Fibroblast of skin of right quadriceps (primary cell): ENCODE results near the gene NR5A1.

Experiments used
- DNase-seq: peaks from one replicate; pipeline ENCODE4 v3.0.0-alpha.2; 2013

Gene NR5A1

DNA sequence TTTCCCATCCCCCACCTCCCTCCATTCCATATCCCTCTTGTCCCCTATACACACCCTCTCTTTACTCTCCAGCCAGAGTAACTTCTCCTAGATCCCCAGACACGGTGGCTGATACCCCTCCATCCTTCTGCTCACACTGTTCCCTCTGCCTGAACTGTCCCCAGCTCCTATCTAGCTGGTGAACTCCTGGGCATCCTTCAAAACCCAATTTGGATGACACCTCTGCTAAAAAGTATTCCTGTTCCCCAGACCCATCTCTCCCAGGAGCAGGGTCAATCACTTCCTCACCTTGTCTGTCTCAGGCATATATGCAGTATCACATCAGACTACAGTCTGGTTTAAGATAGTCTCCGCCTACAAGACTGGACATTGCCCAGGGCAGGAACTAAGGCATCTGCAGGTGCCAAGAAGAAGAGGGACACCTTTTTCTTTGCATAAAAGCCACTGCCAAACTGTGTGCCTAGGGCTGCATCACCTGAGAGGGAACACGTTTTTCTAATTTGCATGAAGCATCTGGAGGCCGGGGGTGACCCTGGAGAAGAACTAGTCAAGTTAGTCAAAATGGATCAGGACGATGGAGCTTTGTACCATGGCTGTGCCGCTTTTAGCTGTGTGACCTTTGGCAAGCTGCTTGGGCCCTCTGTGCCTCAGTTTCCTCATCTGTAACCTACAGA lies 27.1 kb downstream of the NR5A1 start:
- DNase-seq: no peak

DNA sequence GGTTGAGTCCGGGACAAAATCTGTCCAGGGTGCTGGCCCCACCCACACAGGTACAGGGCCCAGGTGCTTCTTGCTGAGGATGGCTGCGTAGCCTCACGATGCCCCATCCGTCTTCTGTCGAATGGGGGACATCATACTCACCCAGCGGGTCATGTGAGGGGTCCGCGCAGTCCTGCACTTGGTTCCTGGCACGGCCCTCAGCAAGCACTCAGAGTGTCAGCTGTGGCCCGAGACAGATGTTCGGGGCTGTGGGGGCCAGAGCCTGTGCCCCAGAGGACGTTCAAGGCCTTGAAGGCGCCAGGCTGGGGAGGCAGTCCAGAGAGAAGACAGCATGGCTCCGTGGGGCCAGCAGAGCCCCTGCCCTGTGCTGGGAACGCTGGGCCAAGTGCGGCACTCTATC lies 27.8 kb downstream of the NR5A1 start:
- no peak for DNase-seq

DNA sequence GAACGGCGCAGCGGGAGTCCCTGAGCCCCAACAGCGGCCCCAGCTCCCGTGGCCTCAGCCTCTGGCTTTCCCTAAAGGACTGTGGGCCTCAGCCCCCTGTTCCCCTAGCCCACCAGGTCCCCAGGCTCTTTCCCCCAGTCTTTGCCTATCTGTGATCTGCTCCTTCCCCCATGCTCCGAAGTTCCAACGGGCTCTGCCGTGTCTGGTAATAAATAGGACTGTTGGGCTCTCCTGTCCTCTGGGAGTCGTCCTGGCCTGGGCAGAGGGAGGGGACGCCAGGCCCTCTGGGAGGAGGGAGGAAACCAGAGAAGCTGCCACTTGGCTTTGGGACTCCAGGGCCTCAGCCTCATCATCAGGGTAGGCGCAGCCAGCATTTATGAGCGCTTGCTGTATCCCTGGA lies 28.8 kb downstream of the NR5A1 start:
- DNase-seq: no peak

DNA sequence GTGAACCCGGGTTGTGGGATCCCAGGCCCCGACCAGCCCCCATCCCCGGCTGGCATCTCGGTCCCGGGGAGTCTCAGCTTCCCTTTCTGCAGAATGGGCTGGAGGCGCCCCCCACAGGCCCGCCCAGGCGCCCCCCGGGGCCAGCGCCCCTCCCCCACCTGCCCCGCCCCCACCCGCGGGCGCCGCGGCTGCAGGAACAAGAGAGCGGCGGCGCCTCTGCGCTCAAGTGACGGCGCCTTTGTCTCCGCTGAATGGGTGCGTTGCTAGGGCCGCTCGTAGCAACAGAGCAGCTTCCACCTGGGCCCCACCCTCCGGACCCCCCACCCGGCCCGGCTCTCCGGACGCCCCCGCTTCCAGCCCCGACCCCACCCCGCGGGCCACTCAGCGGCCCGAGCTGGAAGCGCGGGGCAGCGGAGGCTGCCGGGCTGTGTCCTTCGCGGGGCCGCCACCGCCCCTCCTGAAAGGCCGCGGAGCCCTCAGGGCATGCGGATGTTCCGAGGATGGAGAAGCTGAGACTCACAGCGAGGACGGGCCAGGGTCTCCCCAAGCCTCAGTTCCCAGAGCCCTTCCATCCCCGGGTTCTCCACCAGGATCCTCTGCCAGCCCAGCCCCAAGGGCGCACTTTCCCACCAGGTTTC lies 29.4 kb downstream of the NR5A1 start:
- DNase-seq: no peak

DNA sequence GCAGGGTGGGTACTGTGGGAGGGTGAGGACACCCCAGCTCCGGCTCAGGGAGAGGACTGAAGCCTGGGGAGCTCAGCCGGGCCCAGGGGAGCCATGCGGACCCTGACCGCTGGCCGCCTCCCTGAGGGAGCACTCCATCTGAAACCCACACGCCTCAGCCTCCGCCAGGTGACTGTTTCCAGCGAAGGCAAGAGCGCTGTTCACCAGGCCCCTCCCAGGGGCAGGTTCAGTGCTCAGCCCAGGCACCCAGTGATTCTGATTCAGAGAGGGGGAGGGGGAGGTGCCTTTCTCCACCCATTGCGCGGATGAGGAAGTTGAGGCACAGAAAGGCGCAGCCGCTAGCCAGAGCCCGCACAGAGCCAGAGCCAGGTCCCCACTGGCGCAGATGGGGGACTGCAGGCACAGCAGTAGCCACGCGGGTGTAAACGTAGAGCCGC lies 30.0 kb downstream of the NR5A1 start:
- DNase-seq: no peak

DNA sequence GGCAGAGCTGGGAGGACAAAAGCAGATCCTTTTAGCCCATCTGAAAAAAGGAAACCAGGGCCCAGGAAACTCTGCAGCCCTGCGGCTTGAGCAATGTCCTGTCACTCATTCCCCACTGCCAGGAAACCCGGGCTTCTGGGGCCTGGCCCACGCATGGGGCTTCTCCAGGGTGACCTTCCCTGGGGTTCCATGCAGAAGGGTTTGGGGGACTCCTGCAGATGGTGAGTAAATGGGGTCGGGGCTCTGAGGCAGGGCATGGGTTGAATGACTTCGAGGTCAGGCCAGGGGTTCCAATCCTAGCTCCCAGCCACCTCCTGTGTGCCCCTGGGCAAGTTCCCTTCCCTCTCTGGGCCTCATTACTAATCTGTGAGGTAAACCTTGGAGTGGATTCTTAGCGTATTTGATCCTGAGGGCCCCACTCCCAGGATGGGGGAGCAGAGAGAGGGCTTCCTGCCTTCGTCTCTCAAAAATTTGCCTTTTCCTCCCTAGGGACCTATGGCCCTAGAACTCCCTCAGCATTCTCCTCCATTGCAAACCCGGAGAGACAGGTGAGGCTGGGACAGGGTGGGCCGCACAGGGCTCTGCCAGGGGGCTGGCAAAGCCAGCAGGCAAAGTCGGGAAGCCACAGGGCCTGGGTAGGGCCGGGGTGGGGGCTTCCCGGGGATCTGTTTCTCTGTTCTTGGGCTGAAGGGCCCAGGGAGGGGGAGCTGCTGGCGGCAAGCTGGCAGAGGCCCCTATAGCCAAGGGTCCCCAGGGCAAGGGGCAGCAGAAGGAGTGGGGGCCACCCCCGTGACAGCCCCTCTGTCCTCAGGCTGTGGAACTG lies 31.1 kb downstream of the NR5A1 start:
- no peak for DNase-seq

DNA sequence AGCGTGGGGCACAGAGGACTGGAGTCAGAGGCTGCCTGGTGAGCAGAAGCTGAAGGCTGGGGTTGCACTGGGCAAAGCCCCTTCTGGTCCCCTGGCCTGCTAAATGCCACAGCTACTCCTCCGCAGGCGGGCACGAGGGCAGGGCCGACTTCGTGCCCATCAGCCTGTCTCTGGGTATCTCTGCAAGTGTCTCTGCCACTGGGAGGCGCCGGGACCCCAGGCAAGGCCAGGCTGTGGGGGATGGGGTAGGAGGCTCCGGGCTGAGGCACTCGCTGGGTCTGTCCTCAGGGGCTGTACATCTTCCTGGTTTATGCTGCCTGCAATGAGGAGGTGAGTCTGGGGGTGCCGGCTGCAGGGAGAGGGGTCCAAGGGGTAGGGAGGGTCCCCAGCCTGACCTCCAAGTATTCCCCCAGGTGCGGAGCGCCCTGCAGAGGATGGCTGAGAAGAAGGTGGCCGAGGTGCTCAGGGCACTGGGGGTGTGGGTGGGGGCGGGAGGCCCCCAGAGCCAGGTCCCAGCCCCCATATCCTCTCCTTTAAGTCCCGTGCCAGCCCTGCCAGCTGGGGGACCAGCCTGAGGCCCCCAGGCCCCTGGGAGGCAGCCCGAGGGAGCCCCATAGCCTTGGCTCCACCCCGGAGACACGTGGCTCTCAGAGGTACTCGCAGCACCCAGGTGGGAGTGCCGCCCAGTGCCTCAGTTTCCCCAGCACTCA lies 31.9 kb downstream of the NR5A1 start:
- DNase-seq: no peak

DNA sequence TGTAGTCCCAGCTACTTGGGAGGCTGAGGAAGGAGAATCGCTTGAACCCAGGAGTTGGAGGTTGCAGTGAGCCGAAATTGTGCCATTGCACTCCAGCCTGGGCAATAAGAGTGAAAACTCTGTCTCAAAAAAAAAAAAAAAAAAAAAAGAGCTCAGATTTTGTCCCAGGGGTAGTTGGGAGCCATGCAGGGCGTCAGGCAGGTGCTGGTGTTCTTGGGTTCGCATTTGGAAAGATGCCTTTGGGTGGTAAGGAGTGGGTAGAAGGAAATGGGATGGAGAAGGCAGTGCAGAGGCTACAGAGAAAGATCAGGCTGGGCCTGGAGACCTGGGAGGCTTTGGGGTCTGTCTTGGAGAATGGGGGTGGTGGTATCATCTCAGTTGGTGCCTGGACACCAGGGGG lies 33.0 kb downstream of the NR5A1 start:
- DNase-seq: no peak

DNA sequence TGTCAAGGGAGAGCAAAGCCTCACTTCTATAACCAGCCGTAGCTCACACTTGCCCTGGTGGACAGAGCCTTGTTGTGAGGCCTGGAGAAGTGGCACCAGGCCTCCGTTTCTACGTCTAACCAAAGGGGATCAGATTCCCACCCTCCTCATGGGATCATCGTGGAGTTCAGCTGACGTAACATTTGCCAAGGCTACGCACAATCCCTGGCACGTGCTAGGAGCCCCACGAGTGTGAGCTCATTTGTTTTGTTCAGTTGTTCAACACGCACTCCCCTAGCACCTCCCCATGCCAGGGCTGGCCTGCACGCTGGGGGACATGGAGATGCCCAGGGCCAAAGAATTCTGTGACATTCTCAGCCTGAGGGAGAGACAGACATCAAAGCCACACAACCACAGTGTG lies 33.9 kb downstream of the NR5A1 start:
- DNase-seq: no peak

DNA sequence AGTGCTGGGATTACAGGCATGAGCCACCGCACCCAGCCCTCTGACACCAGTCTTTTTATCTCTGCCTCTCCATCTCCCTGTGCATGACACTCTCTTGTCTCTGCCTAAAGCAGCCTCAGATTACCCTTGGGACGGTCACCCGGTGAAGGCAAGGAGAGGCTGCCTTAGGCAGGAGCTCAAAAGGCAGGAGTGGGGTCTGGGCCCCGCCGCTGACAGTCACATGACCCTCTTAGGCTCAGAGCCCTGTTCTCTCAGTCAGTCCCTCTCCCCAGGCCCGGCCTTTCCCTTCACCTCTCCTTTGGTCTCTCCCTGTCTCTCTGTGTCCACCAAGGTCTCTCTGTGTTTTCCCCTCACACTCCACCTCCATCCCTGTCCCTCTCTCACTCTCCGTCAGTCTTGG lies 34.4 kb downstream of the NR5A1 start:
- no peak for DNase-seq

DNA sequence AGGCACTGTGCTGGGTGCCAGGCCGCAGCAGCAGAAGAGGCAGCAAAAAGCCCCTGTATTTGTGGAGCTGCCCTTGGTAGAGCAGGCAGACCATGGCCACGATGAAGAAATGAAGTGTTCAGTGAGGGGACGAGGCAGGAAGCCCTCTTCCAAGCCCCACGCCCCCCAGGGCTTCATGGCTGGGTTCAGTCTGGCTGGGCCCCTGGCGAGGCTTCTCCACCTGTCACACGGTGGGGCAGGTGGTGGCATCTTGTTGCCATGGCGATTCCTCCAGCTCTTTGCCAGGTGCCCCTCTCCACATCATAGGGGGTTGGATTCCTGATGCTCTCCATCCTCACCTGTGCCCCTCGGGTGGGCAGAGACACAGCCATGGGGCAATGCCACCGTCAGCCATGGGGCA lies 35.4 kb downstream of the NR5A1 start:
- no peak for DNase-seq

DNA sequence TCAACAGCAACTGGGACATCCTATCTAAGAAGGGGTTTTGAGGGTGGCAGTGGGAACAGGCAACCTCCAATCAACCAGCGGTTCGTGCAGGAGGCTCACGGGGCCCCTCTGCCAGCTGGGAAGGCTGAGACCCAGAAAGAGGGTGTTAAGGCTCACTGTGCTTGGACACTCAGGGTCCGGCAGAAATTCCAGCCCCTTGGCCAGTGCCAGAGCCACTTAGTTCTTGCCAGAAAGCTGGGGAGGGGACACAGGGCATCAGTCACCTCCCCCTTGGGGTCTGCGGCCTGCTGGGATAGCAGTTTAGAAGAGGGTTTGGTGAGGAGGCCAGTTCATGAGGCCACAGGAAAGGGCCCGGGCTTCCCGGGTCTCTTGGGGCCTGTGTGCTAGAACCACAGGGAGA lies 36.5 kb downstream of the NR5A1 start:
- DNase-seq: no peak

DNA sequence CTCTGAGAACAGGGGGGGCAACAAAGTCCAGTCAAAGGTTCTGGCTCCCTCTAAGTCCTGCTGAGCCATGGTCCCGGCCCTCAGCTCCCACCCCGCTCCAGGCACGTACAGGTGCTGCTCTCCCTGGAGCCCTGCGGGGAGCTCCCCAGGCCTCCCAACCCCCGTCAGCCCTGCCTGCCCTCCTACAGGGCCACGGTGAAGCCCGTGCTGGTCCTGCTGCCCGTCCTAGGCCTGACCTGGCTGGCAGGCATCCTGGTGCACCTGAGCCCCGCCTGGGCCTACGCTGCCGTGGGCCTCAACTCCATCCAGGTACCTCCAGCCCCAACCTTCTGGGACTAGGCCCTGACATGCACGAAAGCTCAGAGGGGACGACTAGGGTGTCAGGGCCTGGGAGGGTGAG lies 36.9 kb downstream of the NR5A1 start:
- DNase-seq: no peak

DNA sequence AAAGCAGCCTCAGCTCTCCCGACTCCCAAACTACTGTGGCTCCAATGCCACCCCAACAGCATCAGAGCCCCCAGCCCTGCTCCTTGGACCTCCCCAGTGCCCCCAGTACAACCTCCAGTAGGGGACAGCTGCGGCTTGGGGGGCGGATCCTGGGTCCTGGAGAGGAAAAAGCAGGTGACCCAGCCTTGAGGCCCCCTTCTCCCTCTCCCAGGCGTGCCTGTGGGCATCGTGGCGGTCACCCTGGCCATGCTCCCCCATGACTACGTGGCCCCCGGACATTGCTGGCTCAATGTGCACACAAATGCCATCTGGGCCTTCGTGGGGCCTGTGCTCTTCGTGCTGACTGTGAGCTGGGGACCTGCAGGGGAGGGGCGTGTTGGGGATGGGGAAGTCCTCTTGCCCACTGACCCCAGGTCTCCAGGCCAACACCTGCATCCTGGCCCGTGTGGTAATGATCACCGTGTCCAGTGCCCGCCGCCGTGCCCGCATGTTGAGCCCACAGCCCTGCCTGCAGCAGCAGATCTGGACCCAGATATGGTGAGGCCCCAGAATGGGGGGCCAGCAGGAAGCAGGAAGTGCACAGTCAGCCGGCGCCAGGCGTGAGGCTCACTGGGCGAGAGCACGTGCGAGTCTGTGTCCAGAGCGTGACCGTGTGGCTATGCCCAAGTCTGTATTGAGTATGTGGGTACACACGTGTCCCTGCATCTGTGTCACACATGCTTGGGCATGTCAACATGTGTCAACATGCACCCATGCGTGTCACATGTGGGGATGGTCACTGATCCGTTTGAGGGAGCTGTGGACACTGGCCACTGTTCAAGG lies 38.0 kb downstream of the NR5A1 start:
- DNase-seq: no peak

DNA sequence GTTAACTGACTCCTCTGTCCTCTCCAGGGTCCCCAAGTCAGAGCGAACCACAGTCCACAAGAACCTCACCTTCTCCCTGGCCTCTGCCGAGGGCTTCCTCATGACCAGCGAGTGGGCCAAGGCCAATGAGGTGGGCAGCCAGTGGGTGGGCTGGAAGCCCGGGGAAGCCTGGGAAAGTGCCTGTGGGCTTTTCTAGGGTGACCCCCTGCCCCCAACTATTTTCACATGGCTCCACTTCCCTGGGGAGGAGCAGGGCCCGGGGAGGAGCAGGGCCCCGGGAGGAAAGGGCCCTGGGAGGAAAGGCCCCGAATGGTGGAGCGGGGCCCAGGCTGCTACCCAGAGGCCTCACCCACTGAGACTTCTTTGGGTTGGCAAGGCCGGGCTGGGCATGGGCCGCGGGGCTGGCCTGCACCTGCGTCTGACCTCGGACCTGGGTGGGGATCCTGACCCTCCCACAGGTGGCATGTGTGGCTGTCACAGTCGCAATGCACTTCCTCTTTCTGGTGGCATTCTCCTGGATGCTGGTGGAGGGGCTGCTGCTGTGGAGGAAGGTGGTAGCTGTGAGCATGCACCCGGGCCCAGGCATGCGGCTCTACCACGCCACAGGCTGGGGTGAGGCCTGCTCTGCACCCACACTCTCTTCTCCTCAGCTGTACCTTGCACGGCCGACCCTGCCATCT lies 39.0 kb downstream of the NR5A1 start:
- no peak for DNase-seq

DNA sequence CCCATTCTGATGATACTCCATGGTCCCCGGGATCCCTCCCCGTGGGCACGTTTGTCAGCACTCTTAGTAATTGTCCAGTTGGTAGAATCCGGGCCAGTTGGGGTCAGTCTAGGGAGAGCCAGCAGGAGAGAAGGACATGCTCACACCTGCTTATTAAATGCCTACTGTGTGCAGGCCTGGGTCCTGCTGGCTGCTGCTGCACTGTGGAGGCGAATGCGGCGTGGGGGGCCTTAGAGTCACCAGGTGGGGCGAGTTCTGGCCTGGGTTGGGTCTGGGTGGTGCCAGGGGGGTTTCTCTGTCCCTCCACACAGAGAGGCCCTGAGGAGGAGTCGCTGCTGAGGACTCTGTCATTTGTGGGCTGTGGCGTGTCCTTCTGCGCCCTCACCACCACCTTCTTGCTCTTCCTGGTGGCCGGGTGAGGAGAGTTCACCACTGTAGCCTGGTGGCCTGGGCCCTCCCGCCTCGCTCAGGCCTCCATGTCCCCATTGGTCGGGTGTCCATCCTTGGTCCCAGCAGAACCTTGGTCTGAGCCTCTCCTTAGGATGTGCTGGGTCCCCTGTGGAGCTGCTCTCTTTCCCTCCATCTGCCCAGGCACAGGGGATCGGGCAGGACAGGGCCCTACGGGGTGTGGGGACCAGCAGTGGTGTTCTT lies 39.7 kb downstream of the NR5A1 start:
- no peak for DNase-seq

DNA sequence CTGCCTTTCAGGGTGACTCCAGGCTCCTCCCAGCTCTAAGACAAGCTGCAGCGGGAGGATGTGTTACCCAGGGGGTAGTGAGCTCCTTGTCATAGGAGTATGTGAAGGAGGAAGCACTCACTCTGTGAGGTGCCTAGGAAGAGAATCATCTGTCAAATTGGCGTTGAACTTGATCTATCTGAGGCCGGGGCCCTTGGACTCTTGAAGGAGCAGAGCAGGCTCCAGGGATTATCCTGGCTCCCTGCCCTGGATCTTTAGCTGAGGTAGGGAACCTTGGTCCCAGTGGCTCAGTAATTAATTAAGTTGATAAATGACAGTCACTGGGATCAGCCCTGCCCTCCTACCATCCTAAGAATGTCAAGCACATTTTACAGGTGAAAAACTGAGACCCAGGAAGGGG lies 41.5 kb downstream of the NR5A1 start:
- DNase-seq: no peak

DNA sequence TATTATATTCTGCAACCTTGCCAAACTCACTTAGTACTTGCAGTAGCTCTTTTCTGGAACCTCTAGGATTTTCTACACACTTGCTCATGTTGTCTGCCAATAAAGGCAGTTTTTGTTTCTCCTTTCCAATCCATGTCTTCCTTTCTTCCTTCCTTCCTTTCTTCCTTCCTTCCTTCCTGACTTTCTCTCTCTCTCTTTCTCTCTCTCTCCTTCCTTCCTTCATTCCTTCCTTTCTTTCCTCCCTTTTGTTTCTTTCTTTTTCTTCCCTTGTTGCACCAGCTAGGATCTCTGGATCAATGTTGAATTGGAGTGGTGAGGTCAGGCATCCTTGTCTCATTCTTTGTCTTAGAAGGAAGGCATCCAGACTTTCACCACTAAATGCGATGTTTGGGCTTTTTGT lies 44.5 kb downstream of the NR5A1 start:
- no peak for DNase-seq

DNA sequence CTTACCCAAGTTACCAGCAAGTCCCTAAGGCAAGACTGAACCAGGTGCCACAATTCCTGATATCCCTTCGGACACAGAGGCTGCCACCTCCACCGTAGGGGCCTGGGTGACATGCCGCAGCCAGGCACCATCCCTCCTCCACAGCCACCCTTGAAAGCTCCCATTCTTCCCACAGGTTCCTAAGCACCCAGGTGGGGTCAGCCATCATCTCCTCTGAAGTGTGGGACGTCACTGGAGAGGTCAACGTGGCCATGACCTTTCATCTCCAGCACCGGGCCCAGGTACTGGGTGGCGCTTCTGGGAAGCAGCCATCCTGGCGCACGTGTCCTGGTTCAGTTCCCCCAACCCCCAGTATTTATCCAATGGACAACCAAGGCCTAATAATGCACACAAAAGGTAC lies 48.8 kb downstream of the NR5A1 start:
- no peak for DNase-seq

DNA sequence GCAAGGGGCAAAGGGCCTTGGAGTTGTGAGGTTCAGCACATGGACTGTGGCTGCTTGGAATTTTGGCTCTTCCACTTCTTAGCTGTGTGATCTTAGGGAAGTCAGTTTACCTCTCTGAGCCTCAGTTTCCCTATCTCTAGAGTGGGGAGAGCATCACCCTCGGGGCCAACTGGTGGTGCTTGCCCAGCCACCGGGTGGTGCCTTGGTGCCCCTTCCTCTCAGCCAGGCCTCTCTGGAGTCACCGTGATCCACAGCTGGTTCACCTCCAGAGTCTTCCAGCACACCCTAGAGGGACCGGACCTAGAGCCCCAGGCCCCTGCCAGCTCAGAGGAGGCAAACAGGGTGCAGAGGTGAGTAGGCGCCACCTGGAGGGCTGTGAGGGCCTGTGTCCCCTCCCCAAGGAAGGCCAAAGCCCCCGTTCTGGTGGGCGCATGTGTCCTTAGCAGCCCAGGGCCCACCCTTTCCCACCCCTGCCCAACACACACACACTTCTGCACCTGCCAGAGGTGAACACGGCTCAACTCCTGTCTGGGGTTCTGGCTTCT lies 49.2 kb downstream of the NR5A1 start:
- DNase-seq: no peak
